Astrocyte (in vitro differentiated cells and primary cell): ENCODE results near the gene SLC12A4. TPM values are rescaled to one million over a fixed set of nuclear protein-coding genes. Genes with fewer than 3 reads are reported as not detected.
"Not testable (repeated sequence)": the region's sequence is repeated elsewhere in the genome, so short reads cannot be mapped to it uniquely, and the experiment has no call there.

Source experiments
- DNase-seq: peaks from one replicate; pipeline ENCODE4 v3.0.0-alpha.2; 2010; ENCODE audit warnings: low read depth
- FAIRE-seq: peaks from 2 replicates; lab custom pipeline; 2011; peaks lifted over from hg19 to GRCh38; lab: Jason Lieb, UNC
- H2AFZ ChIP-seq: 2 replicates; pipeline ENCODE4 v1.6.0; 2012; ENCODE audit warnings: low read depth, low read length, inconsistent platforms
- H3K27ac ChIP-seq: 2 replicates; pipeline ENCODE4 v1.5.1; 2011; ENCODE audit warnings: low read depth, low read length, inconsistent platforms
- H3K27me3 ChIP-seq: 2 replicates; pipeline ENCODE4 v1.6.0; 2011; ENCODE audit warnings: low read length, inconsistent platforms; ENCODE audit not compliant: insufficient read depth
- H3K36me3 ChIP-seq: 2 replicates; pipeline ENCODE4 v1.5.1; 2011; ENCODE audit warnings: low read length, inconsistent platforms; ENCODE audit not compliant: insufficient read depth
- H3K4me1 ChIP-seq: 2 replicates; pipeline ENCODE4 v1.5.1; 2011; ENCODE audit warnings: low read length, inconsistent platforms; ENCODE audit not compliant: insufficient read depth
- H3K4me2 ChIP-seq: 2 replicates; pipeline ENCODE4 v1.6.0; 2012; ENCODE audit warnings: low read length, inconsistent platforms
- H3K4me3 ChIP-seq: 2 replicates; pipeline ENCODE4 v1.5.1; 2011; ENCODE audit warnings: low read depth, mild to moderate bottlenecking, low read length, inconsistent platforms; ENCODE audit not compliant: insufficient read depth
- H3K79me2 ChIP-seq: 2 replicates; pipeline ENCODE4 v1.6.0; 2012; ENCODE audit warnings: mild to moderate bottlenecking, low read length, inconsistent platforms; ENCODE audit not compliant: insufficient read depth
- H3K9ac ChIP-seq: 2 replicates; pipeline ENCODE4 v1.6.0; 2012; ENCODE audit warnings: mild to moderate bottlenecking, low read length, inconsistent platforms
- H3K9me3 ChIP-seq: 2 replicates; pipeline ENCODE4 v1.5.1; 2012; ENCODE audit warnings: low read depth, mild to moderate bottlenecking, low read length, inconsistent platforms; ENCODE audit not compliant: insufficient read depth
- H4K20me1 ChIP-seq: 2 replicates; pipeline ENCODE4 v1.6.0; 2012; ENCODE audit warnings: low read length, inconsistent platforms; ENCODE audit not compliant: insufficient read depth
- H3K27ac Mint-ChIP-seq: one replicate; pipeline ENCODE4 v1.8.0; 2021; ENCODE audit warnings: mild to moderate bottlenecking, mixed read lengths; ENCODE audit not compliant: unreplicated experiment
- H3K27me3 Mint-ChIP-seq: one replicate; pipeline ENCODE4 v1.8.0; 2021; ENCODE audit warnings: low read depth, mixed read lengths; ENCODE audit not compliant: unreplicated experiment
- H3K36me3 Mint-ChIP-seq: one replicate; pipeline ENCODE4 v1.8.0; 2021; ENCODE audit warnings: low read depth, mixed read lengths; ENCODE audit not compliant: unreplicated experiment
- H3K4me1 Mint-ChIP-seq: one replicate; pipeline ENCODE4 v1.8.0; 2021; ENCODE audit warnings: low read depth, mixed read lengths; ENCODE audit not compliant: unreplicated experiment
- H3K4me3 Mint-ChIP-seq: one replicate; pipeline ENCODE4 v1.8.0; 2021; ENCODE audit warnings: mild to moderate bottlenecking, moderate library complexity, mixed read lengths; ENCODE audit not compliant: unreplicated experiment
- H3K9me3 Mint-ChIP-seq: one replicate; pipeline ENCODE4 v1.8.0; 2021; ENCODE audit warnings: mild to moderate bottlenecking, mixed read lengths; ENCODE audit not compliant: unreplicated experiment
- EZH2 ChIP-seq: IDR thresholded peaks from 2 replicates; pipeline ENCODE4 v1.6.1; 2012; ENCODE audit warnings: mild to moderate bottlenecking, low read length, inconsistent platforms; ENCODE audit not compliant: insufficient read depth
- total RNA-seq: library from RNA; stranded (reverse); gene quantifications from 2 replicates; pipeline ENCODE4 v1.2.1, GENCODE V29; 2021
- TF ChIP-seq, protein P1 (sequence below): IDR thresholded peaks from 2 replicates; pipeline ENCODE4 v1.5.1; 2011; ENCODE audit warnings: low read depth, mild to moderate bottlenecking, inconsistent platforms, low read length, moderate library complexity; ENCODE audit not compliant: insufficient read depth

SLC12A4 gene
- total RNA-seq, 1 donor from 2014 or later = 118 TPM

DNA sequence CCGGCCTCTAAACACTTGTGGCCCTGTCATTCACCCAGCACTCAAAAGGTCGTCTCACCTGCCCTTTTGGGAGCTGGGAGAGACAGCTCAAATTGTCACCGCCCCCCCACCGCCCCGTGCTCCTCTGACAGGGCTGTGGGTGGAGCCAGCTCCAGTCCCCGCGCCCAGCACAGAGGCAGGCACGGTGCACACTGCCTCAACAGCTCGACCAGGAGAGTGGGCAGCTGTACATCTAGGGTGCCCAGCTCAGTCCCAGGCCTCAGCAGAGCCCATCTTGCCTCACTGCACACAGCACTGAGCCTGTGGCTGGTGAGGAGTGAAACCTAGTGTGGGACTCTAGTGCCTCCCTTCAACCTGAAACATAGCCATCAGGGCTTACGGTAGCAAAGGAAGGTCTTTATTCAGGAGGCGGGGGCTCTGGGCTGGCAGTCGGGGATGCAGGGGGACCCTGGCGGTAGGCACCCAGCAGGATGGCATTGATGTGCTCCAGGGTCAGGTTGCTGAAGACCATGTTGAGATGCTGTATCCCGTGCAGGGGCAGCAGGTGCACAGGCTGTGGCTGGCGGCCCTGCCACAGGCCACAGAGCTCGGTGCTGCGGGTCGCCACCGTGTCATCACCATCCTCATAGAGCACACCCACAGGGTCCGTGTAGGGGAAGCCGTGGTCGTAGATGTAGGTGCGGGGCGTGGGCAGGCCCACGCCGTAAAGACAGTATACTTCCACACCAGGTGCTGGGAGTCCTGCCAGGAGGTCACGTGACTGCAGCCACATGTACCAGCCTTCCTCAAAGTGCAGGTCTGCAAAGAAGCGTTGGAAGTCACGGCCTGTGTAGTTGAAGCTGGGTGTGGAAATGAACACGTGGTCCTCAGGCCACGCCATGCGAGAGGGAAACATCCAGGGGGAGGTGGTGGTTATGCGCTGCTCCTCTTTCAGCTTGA is 28.7 kb downstream of the SLC12A4 start:
- peaks cover 15% of the 10 kb centered on the region for H3K79me2 ChIP-seq
- H3K4me1 Mint-ChIP-seq = peaks cover 12% of the 10 kb centered on the region
- no peak for FAIRE-seq
- H2AFZ ChIP-seq = no peak overlapping the region
- H3K27ac ChIP-seq = no peak overlapping the region
- H3K4me1 ChIP-seq = peaks cover 22% of the 10 kb centered on the region
- H3K27ac Mint-ChIP-seq = no peak overlapping the region
- no peak for DNase-seq
- H3K36me3 Mint-ChIP-seq = peaks cover 8% of the 10 kb centered on the region
- H4K20me1 ChIP-seq = peaks cover 50% of the 10 kb centered on the region
- H3K4me3 ChIP-seq = no peak overlapping the region
- no peak overlapping the region for H3K9ac ChIP-seq
- H3K27me3 Mint-ChIP-seq = no peaks in the 10 kb centered on the region
- H3K9me3 Mint-ChIP-seq = no peaks in the 10 kb centered on the region
- no peak overlapping the region for H3K4me3 Mint-ChIP-seq
- H3K36me3 ChIP-seq = peaks cover 33% of the 10 kb centered on the region
- no peak overlapping the region for H3K4me2 ChIP-seq
- no peaks in the 10 kb centered on the region for H3K27me3 ChIP-seq
- TF ChIP-seq, protein P1, sequence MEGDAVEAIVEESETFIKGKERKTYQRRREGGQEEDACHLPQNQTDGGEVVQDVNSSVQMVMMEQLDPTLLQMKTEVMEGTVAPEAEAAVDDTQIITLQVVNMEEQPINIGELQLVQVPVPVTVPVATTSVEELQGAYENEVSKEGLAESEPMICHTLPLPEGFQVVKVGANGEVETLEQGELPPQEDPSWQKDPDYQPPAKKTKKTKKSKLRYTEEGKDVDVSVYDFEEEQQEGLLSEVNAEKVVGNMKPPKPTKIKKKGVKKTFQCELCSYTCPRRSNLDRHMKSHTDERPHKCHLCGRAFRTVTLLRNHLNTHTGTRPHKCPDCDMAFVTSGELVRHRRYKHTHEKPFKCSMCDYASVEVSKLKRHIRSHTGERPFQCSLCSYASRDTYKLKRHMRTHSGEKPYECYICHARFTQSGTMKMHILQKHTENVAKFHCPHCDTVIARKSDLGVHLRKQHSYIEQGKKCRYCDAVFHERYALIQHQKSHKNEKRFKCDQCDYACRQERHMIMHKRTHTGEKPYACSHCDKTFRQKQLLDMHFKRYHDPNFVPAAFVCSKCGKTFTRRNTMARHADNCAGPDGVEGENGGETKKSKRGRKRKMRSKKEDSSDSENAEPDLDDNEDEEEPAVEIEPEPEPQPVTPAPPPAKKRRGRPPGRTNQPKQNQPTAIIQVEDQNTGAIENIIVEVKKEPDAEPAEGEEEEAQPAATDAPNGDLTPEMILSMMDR = no peak
- TF ChIP-seq EZH2 = no peak
- H3K9me3 ChIP-seq = no peaks in the 10 kb centered on the region

DNA sequence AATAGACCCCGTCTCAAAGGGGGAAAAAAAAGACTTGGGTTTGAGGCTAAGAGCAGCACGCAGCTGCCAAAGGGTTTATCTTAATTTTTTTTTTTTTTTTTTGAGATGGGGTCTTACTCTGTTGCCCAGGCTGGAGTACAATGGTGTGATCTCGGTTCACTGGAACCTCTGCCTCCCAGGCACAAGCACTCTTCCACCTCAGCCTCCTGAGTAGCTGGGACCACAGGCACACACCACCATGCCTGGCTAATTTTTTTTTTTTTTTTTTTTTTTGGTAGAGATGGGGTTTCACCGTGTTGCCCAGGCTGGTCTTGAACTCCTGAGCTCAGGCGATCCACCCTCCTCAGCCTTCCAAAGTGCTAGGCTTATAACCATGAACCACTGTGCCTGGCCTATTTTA is 30.7 kb downstream of the SLC12A4 start:
- H3K27me3 ChIP-seq, H3K27me3 Mint-ChIP-seq, H3K27ac Mint-ChIP-seq, H3K4me3 ChIP-seq, H3K4me3 Mint-ChIP-seq, H3K4me2 ChIP-seq, H3K9me3 ChIP-seq, H3K9ac ChIP-seq, DNase-seq, H2AFZ ChIP-seq, H3K9me3 Mint-ChIP-seq, H3K27ac ChIP-seq, FAIRE-seq: not testable (repeated sequence)
- peaks cover 15% of the 10 kb centered on the region for H3K4me1 Mint-ChIP-seq
- H3K36me3 ChIP-seq = peaks cover 29% of the 10 kb centered on the region
- H4K20me1 ChIP-seq = peaks cover 35% of the 10 kb centered on the region
- H3K36me3 Mint-ChIP-seq = peaks cover 13% of the 10 kb centered on the region
- H3K79me2 ChIP-seq = peaks cover 13% of the 10 kb centered on the region
- peaks cover 22% of the 10 kb centered on the region for H3K4me1 ChIP-seq

DNA sequence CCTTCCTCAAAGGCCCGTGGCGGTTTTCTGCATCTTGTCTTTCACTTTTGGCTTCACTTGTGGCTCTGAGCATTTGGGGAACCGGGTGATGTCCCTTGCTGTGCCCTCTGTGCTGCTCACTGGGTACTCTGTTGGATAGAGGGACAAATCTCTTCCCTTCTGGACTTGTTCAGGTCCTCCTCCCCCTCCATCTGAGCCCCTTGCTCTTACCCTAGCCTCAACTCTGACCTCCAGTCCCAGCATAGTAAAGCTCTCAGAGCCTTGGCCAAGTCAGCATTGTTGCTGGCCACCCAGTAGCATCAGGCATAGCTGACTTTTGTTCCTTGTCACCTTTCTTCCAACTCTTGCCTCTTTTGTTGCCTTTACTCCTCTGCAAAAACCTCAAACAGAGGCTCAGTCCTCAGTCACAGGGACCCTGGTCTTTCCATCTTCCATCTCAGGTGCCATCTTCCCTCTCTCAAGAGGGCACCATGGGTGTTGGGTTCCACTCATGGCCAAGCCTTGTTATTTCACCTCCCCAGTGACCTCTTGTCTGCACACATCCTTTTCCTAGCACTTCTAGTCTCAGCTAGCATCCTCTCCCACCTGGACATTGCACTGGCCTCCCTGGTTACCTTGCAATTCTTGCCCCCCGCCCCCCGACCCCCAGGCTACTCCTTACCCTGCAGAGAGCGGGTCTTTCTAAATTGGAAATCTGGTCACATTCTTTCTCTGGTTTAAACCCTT is 31.4 kb downstream of the SLC12A4 start:
- H3K4me3 Mint-ChIP-seq = peak overlapping the region; percentile 99
- no peak for FAIRE-seq

More for the DNA sequence above, 31.4 kb downstream of the SLC12A4 start:
- peak overlapping the region; percentile 94 for H3K4me2 ChIP-seq
- H2AFZ ChIP-seq = no peak overlapping the region
- H3K36me3 Mint-ChIP-seq = peaks cover 15% of the 10 kb centered on the region
- peaks cover 28% of the 10 kb centered on the region for H4K20me1 ChIP-seq
- no peaks in the 10 kb centered on the region for H3K27me3 ChIP-seq
- DNase-seq = no peak
- H3K4me1 Mint-ChIP-seq = peaks cover 15% of the 10 kb centered on the region
- peaks cover 22% of the 10 kb centered on the region for H3K36me3 ChIP-seq
- H3K4me1 ChIP-seq = peaks cover 22% of the 10 kb centered on the region
- H3K9ac ChIP-seq = peak overlapping the region; percentile 93
- H3K4me3 ChIP-seq = peak overlapping the region; percentile 87
- H3K27me3 Mint-ChIP-seq = no peaks in the 10 kb centered on the region
- no peaks in the 10 kb centered on the region for H3K9me3 ChIP-seq
- TF ChIP-seq, protein P1 = no peak
- no peak for TF ChIP-seq EZH2
- H3K27ac ChIP-seq = peak overlapping the region; percentile 74
- H3K79me2 ChIP-seq = peaks cover 13% of the 10 kb centered on the region
- H3K9me3 Mint-ChIP-seq = no peaks in the 10 kb centered on the region
- H3K27ac Mint-ChIP-seq = peak overlapping the region; percentile 99
